Endothelial cell of umbilical vein (primary cell): Measurements from ENCODE around the gene POLG. TPM values are rescaled to one million over a fixed set of nuclear protein-coding genes. Genes with fewer than 3 reads are reported as not detected.

Experiments
- BruUV-seq: library from RNA; stranded (reverse); fragments of 400-500 nt; replicated peaks from 2 replicates; lab custom pipeline; 2021; lab: Mats Ljungman, UMichigan
- CTCF ChIA-PET: fragments of 300-600, 350-600 bp; sonication (Branson Sonifier 250); formaldehyde crosslinking; loops from one replicate; lab custom pipeline; 2021; ENCODE audit warnings: antibody characterized with exemption, inconsistent platforms; lab: Charles Lee
- POLR2A ChIA-PET: fragments of 300-600, 350-600 bp; sonication (Branson Sonifier 250); formaldehyde crosslinking; loops from one replicate; lab custom pipeline; 2021; ENCODE audit warnings: antibody characterized with exemption, inconsistent platforms; lab: Charles Lee
- DNase-seq: peaks from one replicate; pipeline ENCODE4 v3.0.0-alpha.2; 2011; ENCODE audit warnings: low read depth, low spot score
- FAIRE-seq: peaks from 2 replicates; lab custom pipeline; 2011; peaks lifted over from hg19 to GRCh38; lab: Jason Lieb, UNC
- H2AFZ ChIP-seq: 2 replicates; pipeline ENCODE4 v1.6.0; 2012; ENCODE audit warnings: low read depth, low read length, control low read depth, inconsistent platforms
- H3K27ac ChIP-seq: 2 replicates; pipeline ENCODE4 v1.5.1; 2011; ENCODE audit warnings: low read depth, mild to moderate bottlenecking, control low read depth, low read length, moderate library complexity; ENCODE audit not compliant: insufficient read depth
- H3K27me3 ChIP-seq, 2 experiments: 2 replicates each; pipeline versions ENCODE4 v1.6.0 to v1.6.1; 2011; ENCODE audit warnings: low read length in 2 of 2, mixed read lengths in 1 of 2; ENCODE audit not compliant: control insufficient read depth in 2 of 2, insufficient read depth in 2 of 2
- H3K36me3 ChIP-seq, 2 experiments: 2 replicates in 1 of 2; 3 replicates in 1 of 2; pipeline ENCODE4 v1.5.1; 2011; ENCODE audit warnings: low read length in 2 of 2, mild to moderate bottlenecking in 1 of 2, moderate library complexity in 1 of 2; ENCODE audit not compliant: control insufficient read depth in 2 of 2, insufficient read depth in 2 of 2; ENCODE audit errors: extremely low read depth in 1 of 2
- H3K4me1 ChIP-seq: 3 replicates; pipeline ENCODE4 v1.5.1; 2011; ENCODE audit warnings: mild to moderate bottlenecking, low read length; ENCODE audit not compliant: control insufficient read depth, insufficient read depth; ENCODE audit errors: extremely low read depth
- H3K4me2 ChIP-seq: 2 replicates; pipeline ENCODE4 v1.6.1; 2011; ENCODE audit warnings: low read length, control low read depth, mixed read lengths; ENCODE audit not compliant: insufficient read depth
- H3K4me3 ChIP-seq, 3 experiments: fragments of 200-600 bp in 1 of 3; sonication (generic), shearing (Covaris generic) in 1 of 3; replicated peaks in 1 of 3; 2 replicates each; pipeline ENCODE4 v1.5.1; 2011 to 2016; ENCODE audit warnings: control low read depth in 3 of 3, low read length in 3 of 3, mild to moderate bottlenecking in 2 of 3, inconsistent platforms in 1 of 3, low read depth in 1 of 3, moderate library complexity in 1 of 3; ENCODE audit not compliant: insufficient read depth in 1 of 3
- H3K79me2 ChIP-seq: 2 replicates; pipeline ENCODE4 v1.6.0; 2012; ENCODE audit warnings: low read length, inconsistent platforms; ENCODE audit not compliant: control insufficient read depth, insufficient read depth
- H3K9ac ChIP-seq: replicated peaks from 2 replicates; pipeline ENCODE3; 2011; ENCODE audit warnings: low read length, control low read depth; ENCODE audit not compliant: insufficient read depth; ENCODE audit errors: extremely low read depth
- H3K9me1 ChIP-seq: replicated peaks from 3 replicates; pipeline ENCODE4 v1.6.0; 2011; ENCODE audit warnings: mild to moderate bottlenecking, low read length; ENCODE audit not compliant: control insufficient read depth, insufficient read depth; ENCODE audit errors: extremely low read depth
- H3K9me3 ChIP-seq: replicated peaks from 2 replicates; pipeline ENCODE4 v1.5.1; 2012; ENCODE audit warnings: low read length, inconsistent platforms; ENCODE audit not compliant: control insufficient read depth, insufficient read depth
- H4K20me1 ChIP-seq: replicated peaks from 2 replicates; pipeline ENCODE3; 2011; ENCODE audit warnings: mild to moderate bottlenecking, low read length; ENCODE audit not compliant: control insufficient read depth, insufficient read depth; ENCODE audit errors: extremely low read depth
- EZH2 ChIP-seq: IDR thresholded peaks from 2 replicates; pipeline ENCODE4 v1.6.1; 2012; ENCODE audit warnings: borderline replicate concordance, low read depth, mild to moderate bottlenecking, moderate library complexity, low read length, inconsistent platforms; ENCODE audit not compliant: severe bottlenecking
- FOS ChIP-seq: IDR thresholded peaks from 2 replicates; pipeline ENCODE4 v1.6.1; 2011; ENCODE audit warnings: mild to moderate bottlenecking, low read length, moderate library complexity, borderline replicate concordance; ENCODE audit not compliant: insufficient read depth
- GATA2 ChIP-seq: IDR thresholded peaks from 2 replicates; pipeline ENCODE4 v1.7.0; 2011; ENCODE audit warnings: low read depth, mild to moderate bottlenecking, moderate library complexity, mixed read lengths, low read length; ENCODE audit not compliant: insufficient read length, insufficient read depth
- JUN ChIP-seq: IDR thresholded peaks from 2 replicates; pipeline ENCODE4 v1.6.1; 2011; ENCODE audit warnings: borderline replicate concordance, low read depth; ENCODE audit not compliant: insufficient read length, insufficient read depth
- MYC ChIP-seq: IDR thresholded peaks from one replicate; pipeline ENCODE4 v1.6.1; 2011; ENCODE audit warnings: mild to moderate bottlenecking, low read depth, low read length
- POLR2A ChIP-seq: IDR thresholded peaks from 2 replicates; pipeline ENCODE4 v1.6.1; 2012; ENCODE audit warnings: low read depth, mild to moderate bottlenecking, control low read depth, low read length
- POLR2AphosphoS5 ChIP-seq: IDR thresholded peaks from 2 replicates; pipeline ENCODE4 v1.6.1; 2012; ENCODE audit warnings: low read depth, mild to moderate bottlenecking, control low read depth, low read length, moderate library complexity; ENCODE audit not compliant: insufficient read depth
- dilution Hi-C: fragments of 300-500 bp; cut with MboI; formaldehyde crosslinking; loops from one replicate; pipeline ENCODE4 v1.15.0; 2019; ENCODE audit warnings: low sequenced_read_pairs; ENCODE audit not compliant: extremely low pct_ligation_motif_present
- intact Hi-C: fragments of 100-400 bp; cut with micrococcal nuclease; formaldehyde crosslinking; loops from one replicate; pipeline ENCODE4 v1.10.0; 2022
- polyA plus RNA-seq, 4 experiments: library from polyadenylated mRNA; depleted of rRNA in 3 of 4; stranded (reverse) in 3 of 4; unstranded in 1 of 4; fragments of >200 nt; gene quantifications; 2 replicates each; pipeline versions ENCODE4 v1.2.1 to v1.2.3, GENCODE V29; 2011 to 2012; ENCODE audit warnings: missing spikeins in 1 of 4
- total RNA-seq: library from RNA; stranded (reverse); gene quantifications from 2 replicates; pipeline ENCODE4 v1.2.3, GENCODE V29; 2021
- TF ChIP-seq, protein P1 (sequence below): IDR thresholded peaks from 2 replicates; pipeline ENCODE4 v1.6.1; 2011; ENCODE audit not compliant: insufficient read depth, insufficient read length
- TF ChIP-seq, protein P2 (sequence below), 2 donors: IDR thresholded peaks; 1 replicate in 1 of 2; 2 replicates in 1 of 2; pipeline ENCODE4 v1.5.1; 2011; ENCODE audit warnings: low read length in 2 of 2, mild to moderate bottlenecking in 2 of 2, moderate library complexity in 2 of 2, control low read depth in 1 of 2, inconsistent platforms in 1 of 2, low read depth in 1 of 2; ENCODE audit not compliant: insufficient read depth in 1 of 2; ENCODE audit errors: extremely low read depth in 1 of 2

The POLG gene
- total and polyA plus RNA-seq, 2 donors (not counting 3 experiments of a cell fraction or from before 2014, with no cell fraction given) = 36.6 to 77.7 TPM

DNA sequence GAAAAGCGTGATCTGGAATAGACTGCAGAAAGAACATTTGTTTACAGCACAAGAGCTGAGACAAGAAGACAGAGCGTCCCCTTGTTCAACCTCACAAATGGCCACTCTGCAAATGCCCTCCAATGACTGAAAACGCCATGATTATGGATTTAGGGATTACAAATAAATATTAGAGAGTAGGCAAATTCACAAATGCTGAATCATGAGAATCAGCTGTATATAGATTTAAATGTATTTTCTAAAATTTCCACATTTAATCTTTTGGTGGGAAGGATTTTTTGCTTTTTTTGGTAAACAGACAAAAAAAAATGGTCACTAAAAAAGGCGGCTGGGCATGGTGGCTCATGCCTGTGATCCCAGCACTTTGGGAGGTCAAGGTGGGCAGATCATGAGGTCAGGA, 10.6 kb upstream of the POLG start:
- intact Hi-C loops = no loop called here
- Histone ChIP-seq H3K79me2 (no peaks in the 10 kb centered on the region), H3K9me3 (no peaks in the 10 kb centered on the region), H3K4me1 (no peaks in the 10 kb centered on the region), H3K4me3 (no peak overlapping the region), H3K27ac (no peak overlapping the region), H3K4me2 (no peak overlapping the region), H3K27me3 (peaks cover 6 to 7% of the 10 kb centered on the region in 2 experiments), H3K9ac (no peak overlapping the region), H4K20me1 (no peaks in the 10 kb centered on the region), H2AFZ (no peak overlapping the region), H3K9me1 (no peaks in the 10 kb centered on the region), H3K36me3 (no peaks in the 10 kb centered on the region)
- CTCF ChIA-PET = interaction anchor here (8.0 kb wide), 1 partner anchor 12 kb away, joined by 62 read pairs; no protein-coding TSS in a partner anchor
- TF ChIP-seq, protein P1, sequence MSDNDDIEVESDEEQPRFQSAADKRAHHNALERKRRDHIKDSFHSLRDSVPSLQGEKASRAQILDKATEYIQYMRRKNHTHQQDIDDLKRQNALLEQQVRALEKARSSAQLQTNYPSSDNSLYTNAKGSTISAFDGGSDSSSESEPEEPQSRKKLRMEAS = no peak
- TF ChIP-seq EZH2 (no peak), MYC (no peak), GATA2 (no peak), FOS (no peak), POLR2AphosphoS5 (no peak), JUN (no peak), POLR2A (no peak)
- TF ChIP-seq, protein P2, sequence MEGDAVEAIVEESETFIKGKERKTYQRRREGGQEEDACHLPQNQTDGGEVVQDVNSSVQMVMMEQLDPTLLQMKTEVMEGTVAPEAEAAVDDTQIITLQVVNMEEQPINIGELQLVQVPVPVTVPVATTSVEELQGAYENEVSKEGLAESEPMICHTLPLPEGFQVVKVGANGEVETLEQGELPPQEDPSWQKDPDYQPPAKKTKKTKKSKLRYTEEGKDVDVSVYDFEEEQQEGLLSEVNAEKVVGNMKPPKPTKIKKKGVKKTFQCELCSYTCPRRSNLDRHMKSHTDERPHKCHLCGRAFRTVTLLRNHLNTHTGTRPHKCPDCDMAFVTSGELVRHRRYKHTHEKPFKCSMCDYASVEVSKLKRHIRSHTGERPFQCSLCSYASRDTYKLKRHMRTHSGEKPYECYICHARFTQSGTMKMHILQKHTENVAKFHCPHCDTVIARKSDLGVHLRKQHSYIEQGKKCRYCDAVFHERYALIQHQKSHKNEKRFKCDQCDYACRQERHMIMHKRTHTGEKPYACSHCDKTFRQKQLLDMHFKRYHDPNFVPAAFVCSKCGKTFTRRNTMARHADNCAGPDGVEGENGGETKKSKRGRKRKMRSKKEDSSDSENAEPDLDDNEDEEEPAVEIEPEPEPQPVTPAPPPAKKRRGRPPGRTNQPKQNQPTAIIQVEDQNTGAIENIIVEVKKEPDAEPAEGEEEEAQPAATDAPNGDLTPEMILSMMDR (IDR thresholded peaks at IDR 0.05; ENCODE audit: extremely low read depth in 1 of 2, insufficient read depth in 1 of 2, low read depth in 1 of 2, low read length in 2 of 2) = no peak
- FAIRE-seq = no peak
- dilution Hi-C loops = no loop called here
- BruUV-seq = no TSS peak
- POLR2A ChIA-PET = no interaction called here
- no peak for DNase-seq
